Loucy (cell line): Measurements from ENCODE around the gene IFT43.

Source experiments
- H2AFZ ChIP-seq: fragments of 200-600 bp; sonication (generic); 2 replicates; pipeline ENCODE4 v1.6.0; 2016; ENCODE audit warnings: antibody characterized with exemption, mild to moderate bottlenecking, low read length, moderate library complexity
- H3F3A ChIP-seq: fragments of 200-600 bp; 2 replicates; pipeline ENCODE4 v1.6.0; 2016; ENCODE audit warnings: antibody characterized with exemption, low read depth, mild to moderate bottlenecking
- H3K27me3 ChIP-seq: fragments of 200-600 bp; sonication (generic); 2 replicates; pipeline ENCODE4 v1.6.1; 2014; ENCODE audit warnings: low read length, mild to moderate bottlenecking; ENCODE audit not compliant: insufficient read depth, poor library complexity, severe bottlenecking
- H3K36me3 ChIP-seq: fragments of 200-600 bp; sonication (generic); 2 replicates; pipeline ENCODE4 v1.6.1; 2016; ENCODE audit warnings: low read length; ENCODE audit not compliant: insufficient read depth
- H3K4me1 ChIP-seq: fragments of 200-600 bp; sonication (generic); 2 replicates; pipeline ENCODE4 v1.5.1; 2014; ENCODE audit warnings: low read length, mild to moderate bottlenecking; ENCODE audit not compliant: insufficient read depth, poor library complexity, severe bottlenecking
- H3K4me2 ChIP-seq: fragments of 200-600 bp; sonication (generic); 2 replicates; pipeline ENCODE4 v1.6.0; 2014; ENCODE audit warnings: antibody characterized with exemption, low read length, low read depth, mild to moderate bottlenecking; ENCODE audit not compliant: poor library complexity, severe bottlenecking
- H3K4me3 ChIP-seq: fragments of 200-600 bp; sonication (generic); 2 replicates; pipeline ENCODE4 v1.5.1; 2014; ENCODE audit warnings: low read length, mild to moderate bottlenecking, mixed read lengths; ENCODE audit not compliant: poor library complexity, severe bottlenecking
- H3K79me2 ChIP-seq: fragments of 200-600 bp; sonication (generic); 2 replicates; pipeline ENCODE4 v1.6.1; 2014; ENCODE audit warnings: low read length; ENCODE audit not compliant: insufficient read depth
- H3K9ac ChIP-seq: fragments of 200-600 bp; sonication (generic); 2 replicates; pipeline ENCODE4 v1.6.0; 2014; ENCODE audit warnings: mild to moderate bottlenecking, low read depth, low read length, moderate library complexity; ENCODE audit not compliant: poor library complexity, severe bottlenecking
- H3K9me2 ChIP-seq: fragments of 200-600 bp; sonication (generic); replicated peaks from 2 replicates; pipeline ENCODE4 v1.6.1; 2016; ENCODE audit warnings: low read depth, low read length, mixed read lengths
- H3K9me3 ChIP-seq: fragments of 200-600 bp; sonication (generic); 2 replicates; pipeline ENCODE4 v1.6.1; 2014; ENCODE audit warnings: mild to moderate bottlenecking, antibody characterized with exemption, low read length, low read depth; ENCODE audit not compliant: insufficient read depth
- H4K20me1 ChIP-seq: fragments of 200-600 bp; sonication (generic); 2 replicates; pipeline ENCODE4 v1.6.0; 2014; ENCODE audit warnings: antibody characterized with exemption, low read length, mild to moderate bottlenecking; ENCODE audit not compliant: insufficient read depth, poor library complexity, severe bottlenecking
- EZH2phosphoT487 ChIP-seq: fragments of 200-600 bp; IDR thresholded peaks from 2 replicates; pipeline ENCODE4 v1.6.1; 2018; ENCODE audit warnings: antibody characterized with exemption, mild to moderate bottlenecking, moderate library complexity, borderline replicate concordance
- TF ChIP-seq, protein P1 (sequence below): fragments of 200-600 bp; sonication (generic); conservative IDR thresholded peaks from 2 replicates; pipeline ENCODE4 v1.5.1; 2014; ENCODE audit warnings: mild to moderate bottlenecking, antibody characterized with exemption, low read length

IFT43 gene

DNA sequence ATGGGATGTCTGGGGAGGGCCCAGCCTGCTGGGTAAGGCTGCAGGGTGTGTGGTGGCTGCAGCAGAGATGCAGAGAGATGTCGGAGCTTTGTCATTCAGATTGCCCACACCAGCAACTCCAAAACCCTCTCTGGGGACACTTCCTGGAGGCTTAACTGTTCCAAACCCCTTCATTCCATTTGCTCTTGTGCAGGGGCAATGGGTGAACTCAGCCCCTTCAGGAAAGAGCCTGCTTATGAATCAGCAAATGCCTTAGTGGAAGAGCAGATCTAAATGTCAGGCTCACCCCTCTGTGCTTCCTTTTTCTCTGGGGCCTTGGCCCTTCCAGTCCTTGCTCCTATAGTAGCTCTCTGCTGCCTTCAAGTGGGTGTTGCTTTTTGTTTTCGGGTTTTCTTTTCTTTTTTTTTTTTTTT, 129.5 kb downstream of the IFT43 start:
- no peaks in the 10 kb centered on the region for H3K9me2 ChIP-seq
- no peaks in the 10 kb centered on the region for H3K79me2 ChIP-seq
- no peak overlapping the region for H3K4me2 ChIP-seq
- no peaks in the 10 kb centered on the region for H3F3A ChIP-seq
- H3K27me3 ChIP-seq = no peaks in the 10 kb centered on the region
- H2AFZ ChIP-seq = no peak overlapping the region
- no peaks in the 10 kb centered on the region for H3K9me3 ChIP-seq
- no peaks in the 10 kb centered on the region for H4K20me1 ChIP-seq
- H3K9ac ChIP-seq = no peak overlapping the region
- no peaks in the 10 kb centered on the region for H3K4me1 ChIP-seq
- H3K36me3 ChIP-seq = no peaks in the 10 kb centered on the region
- TF ChIP-seq EZH2phosphoT487 = no peak
- TF ChIP-seq, protein P1, sequence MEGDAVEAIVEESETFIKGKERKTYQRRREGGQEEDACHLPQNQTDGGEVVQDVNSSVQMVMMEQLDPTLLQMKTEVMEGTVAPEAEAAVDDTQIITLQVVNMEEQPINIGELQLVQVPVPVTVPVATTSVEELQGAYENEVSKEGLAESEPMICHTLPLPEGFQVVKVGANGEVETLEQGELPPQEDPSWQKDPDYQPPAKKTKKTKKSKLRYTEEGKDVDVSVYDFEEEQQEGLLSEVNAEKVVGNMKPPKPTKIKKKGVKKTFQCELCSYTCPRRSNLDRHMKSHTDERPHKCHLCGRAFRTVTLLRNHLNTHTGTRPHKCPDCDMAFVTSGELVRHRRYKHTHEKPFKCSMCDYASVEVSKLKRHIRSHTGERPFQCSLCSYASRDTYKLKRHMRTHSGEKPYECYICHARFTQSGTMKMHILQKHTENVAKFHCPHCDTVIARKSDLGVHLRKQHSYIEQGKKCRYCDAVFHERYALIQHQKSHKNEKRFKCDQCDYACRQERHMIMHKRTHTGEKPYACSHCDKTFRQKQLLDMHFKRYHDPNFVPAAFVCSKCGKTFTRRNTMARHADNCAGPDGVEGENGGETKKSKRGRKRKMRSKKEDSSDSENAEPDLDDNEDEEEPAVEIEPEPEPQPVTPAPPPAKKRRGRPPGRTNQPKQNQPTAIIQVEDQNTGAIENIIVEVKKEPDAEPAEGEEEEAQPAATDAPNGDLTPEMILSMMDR = no peak
- no peak overlapping the region for H3K4me3 ChIP-seq

DNA sequence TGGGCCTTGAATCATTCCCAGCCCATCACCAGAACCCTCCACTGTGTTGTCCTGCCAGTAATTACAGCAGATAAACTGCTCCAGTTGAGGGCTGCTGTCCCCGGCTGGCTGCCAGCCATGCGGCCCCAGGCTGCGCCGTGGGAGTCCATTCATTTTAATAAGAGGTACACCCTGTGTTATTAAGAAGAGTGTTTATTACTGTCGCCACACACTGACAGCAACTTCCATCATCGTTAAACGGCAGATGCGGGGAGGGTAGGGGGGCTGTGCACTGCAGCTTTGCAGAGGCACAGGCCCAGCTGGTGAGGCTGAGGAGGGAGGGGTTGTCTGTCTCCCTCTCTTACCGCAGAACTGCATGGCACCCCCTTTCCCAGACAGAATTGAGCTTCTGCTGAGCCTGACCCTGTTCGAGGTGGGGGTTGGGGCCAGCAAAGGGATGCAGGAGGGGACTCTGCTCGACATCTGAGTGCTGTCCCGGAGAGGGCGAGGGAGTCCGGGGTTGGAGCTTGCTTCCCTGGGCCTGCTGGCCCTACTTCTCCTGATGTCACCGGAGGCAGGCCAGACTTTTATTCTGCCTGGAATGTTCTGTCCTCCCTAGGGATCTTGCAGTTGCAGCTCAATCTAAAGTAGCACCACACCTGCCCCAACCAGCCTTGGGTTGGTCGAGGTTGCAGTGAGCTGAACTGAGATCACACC, 132.4 kb downstream of the IFT43 start:
- H3K4me1 ChIP-seq = no peaks in the 10 kb centered on the region
- no peak for TF ChIP-seq EZH2phosphoT487
- TF ChIP-seq, protein P1 = no peak
- no peaks in the 10 kb centered on the region for H3K36me3 ChIP-seq
- no peaks in the 10 kb centered on the region for H3K27me3 ChIP-seq
- H3K79me2 ChIP-seq = no peaks in the 10 kb centered on the region
- H3K4me3 ChIP-seq = no peak overlapping the region
- H3K9ac ChIP-seq = no peak overlapping the region
- no peaks in the 10 kb centered on the region for H3K9me2 ChIP-seq
- H3F3A ChIP-seq = no peaks in the 10 kb centered on the region
- H2AFZ ChIP-seq = no peak overlapping the region
- H3K4me2 ChIP-seq = no peak overlapping the region
- no peaks in the 10 kb centered on the region for H4K20me1 ChIP-seq
- H3K9me3 ChIP-seq = no peaks in the 10 kb centered on the region

DNA sequence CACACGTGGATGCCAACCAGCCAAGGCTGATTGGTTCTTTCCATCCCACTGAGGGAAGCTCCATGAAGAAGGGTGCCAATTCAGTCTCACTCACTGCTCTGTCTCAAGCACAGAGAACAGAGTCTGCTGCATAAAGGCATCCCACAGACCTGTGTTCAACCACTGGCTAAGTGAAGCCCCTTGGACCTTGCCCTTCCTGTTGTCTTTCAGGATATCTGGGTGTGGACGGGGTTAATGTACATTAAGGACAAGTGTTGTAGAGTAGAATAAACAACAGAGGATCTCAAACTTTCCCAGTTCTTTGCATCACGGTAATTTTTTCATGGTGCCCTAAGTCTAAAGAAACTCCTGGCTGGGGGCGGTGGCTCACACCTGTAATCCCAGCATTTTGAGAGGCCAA, 133.0 kb downstream of the IFT43 start:
- H3K4me2 ChIP-seq = no peak overlapping the region
- H3K4me3 ChIP-seq = no peak overlapping the region
- no peaks in the 10 kb centered on the region for H3K9me2 ChIP-seq
- no peaks in the 10 kb centered on the region for H3K4me1 ChIP-seq
- no peak overlapping the region for H2AFZ ChIP-seq
- no peaks in the 10 kb centered on the region for H4K20me1 ChIP-seq
- H3K9ac ChIP-seq = no peak overlapping the region
- no peaks in the 10 kb centered on the region for H3K79me2 ChIP-seq
- no peaks in the 10 kb centered on the region for H3F3A ChIP-seq
- no peak for TF ChIP-seq EZH2phosphoT487
- TF ChIP-seq, protein P1 = no peak
- H3K9me3 ChIP-seq = no peaks in the 10 kb centered on the region
- no peaks in the 10 kb centered on the region for H3K36me3 ChIP-seq
- H3K27me3 ChIP-seq = no peaks in the 10 kb centered on the region
